Measurements from ENCODE around the gene MGLL.
"Not testable (repeated sequence)": the region's sequence is repeated elsewhere in the genome, so short reads cannot be mapped to it uniquely, and the experiment has no call there.

The MGLL gene

GRCh38 chr3:127690823-127691452, 131.4 kb downstream of the MGLL start:
- no peak for DNase-seq (ENCODE audit: low read depth in 2 of 2)

GRCh38 chr3:127690106-127690505, 132.2 kb downstream of the MGLL start:
- DNase-seq (ENCODE audit: low read depth in 2 of 2) = no peak

GRCh38 chr3:127689266-127689860, 133.0 kb downstream of the MGLL start:
- no peak for DNase-seq (ENCODE audit: low read depth in 2 of 2)

GRCh38 chr3:127688416-127689265, 133.7 kb downstream of the MGLL start:
- no peak for DNase-seq (ENCODE audit: low read depth in 2 of 2)

- no peak for DNase-seq (ENCODE audit: low read depth in 2 of 2)
Observed at GRCh38 chr3:127688022-127688415, 134.3 kb downstream of the MGLL start.

GRCh38 chr3:127687228-127687737, 135.0 kb downstream of the MGLL start:
- no peak for DNase-seq (ENCODE audit: low read depth in 2 of 2)

- DNase-seq (ENCODE audit: low read depth in 2 of 2) = no peak
Observed at GRCh38 chr3:127686512-127686894, 135.8 kb downstream of the MGLL start.

- DNase-seq (ENCODE audit: low read depth in 2 of 2) = no peak
Observed at GRCh38 chr3:127685708-127686511, 136.4 kb downstream of the MGLL start.

- no peak for DNase-seq (ENCODE audit: low read depth in 2 of 2)
Observed at GRCh38 chr3:127684871-127685707, 137.2 kb downstream of the MGLL start.

- no peak for DNase-seq (ENCODE audit: low read depth in 2 of 2)
Observed at GRCh38 chr3:127682561-127682960, 139.8 kb downstream of the MGLL start.

- not testable (repeated sequence) for DNase-seq (ENCODE audit: low read depth in 2 of 2)
Observed at GRCh38 chr3:127682175-127682554, 140.2 kb downstream of the MGLL start.

- no peak for DNase-seq (ENCODE audit: low read depth in 2 of 2)
Observed at GRCh38 chr3:127680798-127681221, 141.5 kb downstream of the MGLL start.

- no peak for DNase-seq (ENCODE audit: low read depth in 2 of 2)
Observed at GRCh38 chr3:127680146-127680661, 142.1 kb downstream of the MGLL start.

- no peak for DNase-seq (ENCODE audit: low read depth in 2 of 2)
Observed at GRCh38 chr3:127679534-127680145, 142.7 kb downstream of the MGLL start.

- no peak for DNase-seq (ENCODE audit: low read depth in 2 of 2)
Observed at GRCh38 chr3:127678611-127679533, 143.4 kb downstream of the MGLL start.

GRCh38 chr3:127678315-127678599, 144.1 kb downstream of the MGLL start:
- no peak for DNase-seq (ENCODE audit: low read depth in 2 of 2)

- DNase-seq (ENCODE audit: low read depth in 2 of 2) = no peak
Observed at GRCh38 chr3:127677541-127678314, 144.6 kb downstream of the MGLL start.

GRCh38 chr3:127676921-127677351, 145.4 kb downstream of the MGLL start:
- DNase-seq (ENCODE audit: low read depth in 2 of 2) = no peak

- no peak for DNase-seq (ENCODE audit: low read depth in 2 of 2)
Observed at GRCh38 chr3:127676456-127676855, 145.9 kb downstream of the MGLL start.
